ENCODE data around the gene STXBP5L.
"Not testable (repeated sequence)": the region's sequence is repeated elsewhere in the genome, so short reads cannot be mapped to it uniquely, and the experiment has no call there.

The STXBP5L gene

GRCh38 chr3:121232309-121233225 lies 324.6 kb downstream of the STXBP5L start:
- DNase-seq: no peak

GRCh38 chr3:121243208-121243607 lies 335.2 kb downstream of the STXBP5L start:
- DNase-seq: no peak

- no peak for DNase-seq
These were observed 344.7 kb downstream of the STXBP5L start for GRCh38 chr3:121252676-121253075.

- DNase-seq: no peak
These were observed 361.4 kb downstream of the STXBP5L start for GRCh38 chr3:121269389-121269788.

DNA sequence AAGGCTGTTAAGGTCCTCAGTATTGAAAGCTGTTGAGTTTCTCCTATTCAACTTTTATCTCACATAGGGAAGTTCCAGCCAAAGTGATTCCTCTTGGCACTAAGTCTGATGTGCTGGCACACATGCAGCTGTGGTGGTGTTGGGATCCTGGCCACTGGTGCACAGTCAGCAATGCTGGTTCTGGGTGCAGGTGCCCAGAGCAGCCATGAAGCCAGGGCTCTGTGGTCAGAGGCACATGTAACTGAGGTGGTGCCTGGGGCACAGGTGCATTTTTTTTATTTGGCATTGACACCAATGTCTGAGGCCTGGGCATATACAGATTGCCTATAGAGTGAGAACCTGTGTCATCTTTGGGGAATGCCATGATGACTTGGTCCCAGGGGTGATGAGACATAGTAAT lies 366.4 kb downstream of the STXBP5L start:
- no peak for DNase-seq

DNA sequence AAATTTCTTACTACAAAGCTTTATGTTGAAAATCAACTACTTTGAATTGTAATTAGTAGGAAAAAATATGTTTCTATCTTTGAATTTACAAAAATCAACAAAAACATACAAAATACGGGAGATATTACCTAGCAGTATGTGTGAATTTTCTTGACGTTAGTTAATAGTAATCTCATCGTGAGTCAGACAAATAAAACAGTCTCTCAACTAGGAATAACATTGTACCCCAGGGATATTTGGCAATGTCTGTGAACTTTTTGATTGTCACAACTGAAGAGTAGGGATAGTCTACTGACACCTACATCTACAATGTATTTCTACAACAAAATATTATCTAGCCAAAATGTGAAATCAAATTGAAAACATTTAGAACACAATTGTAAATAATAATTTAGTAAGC lies 387.4 kb downstream of the STXBP5L start:
- no peak for DNase-seq

DNA sequence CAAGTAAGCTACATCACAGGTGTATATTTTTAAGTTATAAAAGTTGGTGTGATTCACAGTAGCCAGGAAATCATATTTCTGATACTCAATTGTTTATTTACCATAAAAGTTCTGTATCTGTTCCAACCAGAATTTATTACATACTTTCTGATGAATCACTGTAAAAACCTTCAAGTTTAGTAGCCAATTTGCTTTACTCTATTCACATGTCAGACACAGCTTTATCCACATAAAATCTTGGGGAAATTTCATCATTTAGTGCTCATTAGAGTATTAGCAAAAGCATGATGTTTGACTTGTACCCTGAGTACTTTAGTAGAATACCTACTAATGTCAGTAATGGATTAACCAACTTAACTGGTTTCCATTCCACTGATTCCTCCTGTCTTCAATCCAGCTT lies 388.0 kb downstream of the STXBP5L start:
- no peak for DNase-seq

DNA sequence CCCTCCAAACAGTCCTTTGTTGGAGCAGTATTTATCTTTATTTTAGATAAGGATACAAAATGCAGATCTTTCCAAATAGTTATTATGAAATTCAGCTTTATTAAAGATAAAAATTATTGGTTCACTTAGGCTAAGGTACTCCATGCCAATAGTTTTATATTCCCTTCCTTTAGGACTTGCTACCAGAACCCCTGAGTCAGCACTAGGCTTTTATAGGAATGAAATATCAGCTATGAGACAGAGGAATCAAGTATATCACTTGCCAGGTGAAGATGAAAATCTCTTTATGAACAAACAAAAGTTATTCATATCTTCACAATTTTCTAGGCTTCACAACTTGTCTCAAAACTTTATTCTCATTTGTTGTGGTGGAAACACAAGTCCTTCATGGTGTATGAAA lies 416.3 kb downstream of the STXBP5L start:
- DNase-seq: no peak

- no peak for DNase-seq
These were observed 422.1 kb downstream of the STXBP5L start for GRCh38 chr3:121330118-121330517.

- no peak for DNase-seq
These were observed 422.6 kb downstream of the STXBP5L start for GRCh38 chr3:121330634-121331033.

DNA sequence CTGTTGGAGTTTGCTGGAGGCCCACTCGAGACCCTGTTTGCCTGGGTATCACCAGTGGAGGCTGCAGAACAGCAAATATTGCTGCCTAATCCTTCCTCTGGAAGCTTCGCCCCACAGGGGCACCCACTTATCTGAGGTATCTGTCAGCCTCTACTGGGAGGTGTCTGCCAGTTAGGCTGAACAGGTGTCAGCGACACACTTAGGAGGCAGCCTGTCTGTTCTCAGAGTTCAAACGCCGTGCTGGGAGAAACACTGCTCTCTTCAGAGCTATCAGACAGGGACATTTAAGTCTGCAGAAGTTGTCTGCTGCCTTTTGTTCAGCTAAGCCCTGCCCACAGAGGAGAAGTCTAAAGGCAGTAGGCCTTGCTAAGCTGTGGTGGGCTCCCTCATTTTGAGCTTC lies 448.0 kb downstream of the STXBP5L start:
- not testable (repeated sequence) for DNase-seq

- DNase-seq: no peak
These were observed 454.2 kb downstream of the STXBP5L start for GRCh38 chr3:121362035-121362734.

DNA sequence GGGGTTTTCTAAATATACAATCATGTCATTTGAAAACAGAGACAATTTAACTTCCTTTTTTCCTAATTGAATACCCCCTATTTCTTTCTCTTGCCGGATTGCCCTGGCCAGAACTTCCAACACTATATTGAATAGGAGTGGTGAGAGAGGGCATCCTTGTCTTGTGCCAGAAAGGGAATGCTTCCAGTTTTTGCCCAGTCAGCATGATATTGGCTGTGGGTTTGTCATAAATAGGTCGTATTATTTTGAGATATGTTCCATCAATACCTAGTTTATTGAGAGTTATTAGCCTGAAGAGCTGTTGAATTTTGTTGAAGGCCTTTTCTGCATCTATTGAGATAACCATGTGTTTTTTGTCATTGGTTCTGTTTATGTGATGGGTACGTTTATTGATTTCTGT lies 480.3 kb downstream of the STXBP5L start:
- not testable (repeated sequence) for DNase-seq

- not testable (repeated sequence) for DNase-seq
These were observed 488.0 kb downstream of the STXBP5L start for GRCh38 chr3:121395967-121396366.

DNA sequence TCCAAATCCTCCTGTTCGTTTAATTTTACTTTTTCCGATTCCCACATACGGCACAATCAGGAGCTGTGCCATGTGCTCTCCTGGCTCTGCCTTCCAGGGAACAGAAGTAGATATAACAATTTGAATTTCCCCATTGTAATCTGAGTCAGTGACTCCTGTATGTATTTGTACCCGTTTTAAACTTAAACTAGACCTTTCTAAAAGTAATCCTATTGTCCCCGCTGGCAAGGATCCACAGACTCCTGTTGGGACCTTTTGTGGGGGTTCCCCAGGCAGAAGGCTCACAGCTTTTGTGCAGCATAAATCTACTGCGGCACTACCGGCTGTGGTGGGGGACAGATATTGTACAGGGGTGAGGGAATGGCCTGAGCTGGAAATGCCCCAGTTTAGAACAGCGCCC lies 490.0 kb downstream of the STXBP5L start:
- not testable (repeated sequence) for DNase-seq

DNA sequence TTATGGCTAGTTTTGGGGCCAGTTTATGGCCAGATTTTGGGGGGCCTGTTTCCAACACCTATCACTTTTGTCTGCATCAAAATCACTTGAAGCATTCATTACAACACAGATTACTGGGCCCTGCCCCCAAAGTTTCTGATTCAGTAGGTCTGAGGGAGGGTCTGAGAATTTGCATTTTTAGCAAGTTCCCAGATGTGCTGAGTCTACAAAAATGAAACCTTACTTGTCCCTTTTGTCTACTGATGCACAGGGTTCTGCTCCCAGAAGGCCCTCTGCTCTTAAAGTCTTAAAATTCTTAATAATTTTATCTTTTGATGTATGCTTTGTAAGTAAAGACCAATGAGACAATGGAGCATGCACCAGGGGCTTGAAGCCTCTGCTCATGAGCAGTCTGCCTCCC lies 491.8 kb downstream of the STXBP5L start:
- no peak for DNase-seq

GRCh38 chr3:121405631-121406030 lies 497.6 kb downstream of the STXBP5L start:
- DNase-seq: no peak

DNA sequence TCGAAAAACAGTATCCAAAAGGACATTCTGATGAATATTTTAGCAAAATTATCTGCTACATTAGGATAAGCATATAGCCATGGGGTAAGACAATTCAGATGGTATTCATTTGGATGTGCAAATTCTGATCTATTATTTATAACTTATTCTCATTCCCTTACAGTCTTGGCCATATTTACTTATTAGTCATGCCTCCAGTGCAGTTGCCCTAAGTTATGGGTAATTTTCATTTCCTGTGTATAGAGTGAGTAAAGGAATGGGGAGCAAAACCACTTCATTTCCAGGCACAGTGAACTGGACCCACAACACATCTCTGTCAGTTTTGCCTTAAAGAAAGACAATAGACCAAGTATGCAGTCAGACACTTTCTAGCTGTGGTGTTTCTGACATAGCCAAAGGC lies 503.5 kb downstream of the STXBP5L start:
- DNase-seq: no peak

GRCh38 chr3:121414924-121415323 lies 506.9 kb downstream of the STXBP5L start:
- peak in 1 of 5 donors; percentile 8 for DNase-seq

GRCh38 chr3:121418182-121418581 lies 510.2 kb downstream of the STXBP5L start:
- DNase-seq: no peak

GRCh38 chr3:121424549-121424948 lies 516.5 kb downstream of the STXBP5L start:
- DNase-seq: no peak

- no peak for DNase-seq
These were observed 522.7 kb downstream of the STXBP5L start for GRCh38 chr3:121430664-121431215.

DNA sequence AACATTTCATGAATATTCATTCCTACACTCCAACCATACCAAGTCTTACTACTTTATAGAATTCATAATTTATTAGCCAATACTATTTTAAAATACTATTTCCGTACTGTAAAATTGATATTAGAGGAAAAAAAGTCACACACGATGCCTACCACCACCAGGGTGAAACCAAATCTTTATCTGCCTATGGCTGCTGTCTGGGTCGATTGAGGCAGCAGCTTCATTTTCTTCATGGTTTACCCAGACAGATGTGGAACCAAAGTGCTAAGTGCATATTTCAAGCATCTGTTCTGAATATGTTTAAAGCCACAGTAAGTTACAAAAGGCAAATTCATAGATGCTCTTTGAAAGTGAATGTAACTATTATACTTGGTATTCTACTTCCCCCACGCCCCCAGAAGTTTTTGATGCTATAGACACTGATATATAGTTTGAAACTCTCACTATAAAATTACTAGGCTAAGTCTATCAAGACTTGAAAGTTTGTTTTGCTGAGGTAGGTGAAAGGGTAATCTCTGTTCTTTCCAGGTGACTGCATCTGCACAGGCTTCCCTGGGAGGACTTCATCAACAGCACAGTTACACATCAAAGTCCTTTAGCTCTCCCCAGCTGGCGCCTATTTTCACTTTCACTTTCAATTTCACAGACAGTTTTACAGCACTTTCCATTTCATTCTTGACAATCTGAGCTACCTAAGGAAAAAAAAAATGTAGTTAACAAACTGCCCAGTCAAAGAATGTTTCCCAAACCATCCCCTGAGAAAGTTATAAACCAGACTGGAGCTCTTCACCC lies 523.9 kb downstream of the STXBP5L start:
- DNase-seq: peak; percentile 9 to 74 (median 17)
